K562 (cell line): ENCODE results near the gene PDE6B. TPM values are rescaled to one million over a fixed set of nuclear protein-coding genes. Genes with fewer than 3 reads are reported as not detected.
A peak's percentile ranks its signal among the peaks of the same experiment; 100 is the strongest.

Source experiments
- ATAC-seq: fragments of 200-7000 bp; cut with Tn5 transposase; 3 replicates; pipeline ENCODE4 v1.9.1; 2020; ENCODE audit warnings: moderate library complexity
- BruUV-seq: library from RNA; stranded (reverse); fragments of 400-500 nt; replicated peaks from 2 replicates; lab custom pipeline; 2021; lab: Mats Ljungman, UMichigan
- CTCF ChIA-PET: fragments of 300-600 bp; formaldehyde crosslinking; extraction: SDS; loops from one replicate; lab custom pipeline; 2021; ENCODE audit warnings: low intra/inter-chr PET ratio; lab: Yijun Ruan, JAX
- POLR2A ChIA-PET: fragments of 300-600, 350-650 bp; sonication (Branson Sonifier 250); formaldehyde crosslinking; extraction: SDS; loops from one replicate; lab custom pipeline; 2021; ENCODE audit warnings: antibody characterized with exemption, inconsistent platforms; lab: Yijun Ruan, JAX
- DNase-seq, 4 experiments: peaks; one replicate each; pipeline versions ENCODE4 v3.0.0 to v3.0.0-alpha.2; 2011 to 2018; ENCODE audit warnings: low spot score in 3 of 4, mixed read lengths in 3 of 4; ENCODE audit errors: extremely low read depth in 1 of 4
- FAIRE-seq: peaks from 2 replicates; lab custom pipeline; 2011; peaks lifted over from hg19 to GRCh38; lab: Jason Lieb, UNC
- H2AFZ ChIP-seq: 2 replicates; pipeline ENCODE4 v1.6.0; 2011; ENCODE audit warnings: low read depth, low read length, control low read depth, inconsistent platforms
- H3K27ac ChIP-seq: fragments of 200-600 bp; 3 replicates; pipeline ENCODE4 v1.8.0; 2011; ENCODE audit warnings: low read depth, mild to moderate bottlenecking, control low read depth, inconsistent platforms, low read length, moderate library complexity, mixed read lengths; ENCODE audit errors: extremely low read depth
- H3K27me3 ChIP-seq, 2 experiments: fragments of 300-600 bp in 1 of 2; 2 replicates in 1 of 2; 3 replicates in 1 of 2; pipeline versions ENCODE4 v1.6.0 to v1.8.0; 2011; ENCODE audit warnings: inconsistent platforms in 2 of 2, low read length in 2 of 2, mild to moderate bottlenecking in 1 of 2, mixed read lengths in 1 of 2, moderate library complexity in 1 of 2; ENCODE audit not compliant: control insufficient read depth in 2 of 2, insufficient read depth in 2 of 2
- H3K36me3 ChIP-seq: fragments of 300-600 bp; 3 replicates; pipeline ENCODE4 v1.8.0; 2011; ENCODE audit warnings: mild to moderate bottlenecking, low read length, inconsistent platforms; ENCODE audit not compliant: control insufficient read depth, insufficient read depth
- H3K4me1 ChIP-seq, 2 experiments: fragments of 200-600 bp in 1 of 2; replicated peaks in 1 of 2; 2 replicates in 1 of 2; 3 replicates in 1 of 2; pipeline versions ENCODE4 v1.5.1 to v1.8.0; 2011; ENCODE audit warnings: inconsistent platforms in 2 of 2, low read length in 2 of 2, mild to moderate bottlenecking in 1 of 2, mixed read lengths in 1 of 2, moderate library complexity in 1 of 2; ENCODE audit not compliant: control insufficient read depth in 2 of 2, insufficient read depth in 2 of 2
- H3K4me2 ChIP-seq: 2 replicates; pipeline ENCODE4 v1.6.1; 2011; ENCODE audit warnings: low read length, control low read depth, inconsistent platforms, mixed read lengths; ENCODE audit not compliant: insufficient read depth
- H3K4me3 ChIP-seq: fragments of 200-600 bp; sonication (generic), shearing (Covaris generic); 2 replicates; pipeline ENCODE4 v1.5.1; 2016; ENCODE audit warnings: control low read depth, inconsistent platforms
- H3K79me2 ChIP-seq: fragments of 200-600 bp; 3 replicates; pipeline ENCODE4 v1.8.0; 2011; ENCODE audit warnings: low read length, inconsistent platforms; ENCODE audit not compliant: control insufficient read depth, insufficient read depth
- H3K9ac ChIP-seq, 2 experiments: 2 replicates each; pipeline versions ENCODE4 v1.6.0 to v1.6.1; 2011; ENCODE audit warnings: low read depth in 2 of 2, low read length in 2 of 2, control low read depth in 1 of 2, inconsistent platforms in 1 of 2, mild to moderate bottlenecking in 1 of 2, mixed read lengths in 1 of 2; ENCODE audit not compliant: insufficient read depth in 1 of 2
- H3K9me1 ChIP-seq: one replicate; pipeline ENCODE4 v1.6.0; 2011; ENCODE audit warnings: inconsistent platforms, mild to moderate bottlenecking, low read length, moderate library complexity; ENCODE audit not compliant: control insufficient read depth, insufficient read depth
- H3K9me3 ChIP-seq: replicated peaks from 2 replicates; pipeline ENCODE4 v1.5.1; 2011; ENCODE audit warnings: low read depth, low read length, inconsistent platforms; ENCODE audit not compliant: control insufficient read depth, insufficient read depth
- H4K20me1 ChIP-seq: replicated peaks from 2 replicates; pipeline ENCODE4 v1.6.1; 2011; ENCODE audit warnings: low read length, inconsistent platforms, mixed read lengths; ENCODE audit not compliant: control insufficient read depth, insufficient read depth
- CHCHD3 ChIP-seq: fragments of 250-450 bp; sonication (Bioruptor Pico); IDR thresholded peaks from 2 replicates; pipeline ENCODE4 v2.1.2; 2022; ENCODE audit warnings: mild to moderate bottlenecking
- ESRRA ChIP-seq: fragments of 450-650 bp; IDR thresholded peaks from 2 replicates; pipeline ENCODE4 v1.6.1; 2014; ENCODE audit warnings: low read depth, mild to moderate bottlenecking, moderate library complexity, borderline replicate concordance
- GATA2 ChIP-seq: sonication (generic); formaldehyde crosslinking; IDR thresholded peaks from 2 replicates; pipeline ENCODE4 v1.4.0; 2020; ENCODE audit warnings: mild to moderate bottlenecking, missing genetic modification reagents
- HCFC1 ChIP-seq: IDR thresholded peaks from 2 replicates; pipeline ENCODE4 v1.6.1; 2012; ENCODE audit warnings: low read depth, low read length, improper control_type of control experiment
- KLF1 ChIP-seq: fragments of 450-650 bp; IDR thresholded peaks from 2 replicates; pipeline ENCODE4 v1.6.1; 2016; ENCODE audit warnings: missing genetic modification characterization, missing compliant biosample characterization
- NONO ChIP-seq, 2 experiments: fragments of 200-400 bp in 1 of 2; fragments of 450-650 bp in 1 of 2; formaldehyde crosslinking in 1 of 2; IDR thresholded peaks; 2 replicates each; pipeline ENCODE4 v1.6.1; 2017; ENCODE audit warnings: low read depth in 2 of 2, mild to moderate bottlenecking in 2 of 2, moderate library complexity in 2 of 2, low read length in 1 of 2
- NR4A1 ChIP-seq, 2 experiments: fragments of 250-450 bp in 1 of 2; fragments of 450-650 bp in 1 of 2; sonication (Bioruptor Pico) in 1 of 2; IDR thresholded peaks; 2 replicates each; pipeline versions ENCODE4 v1.4.0 to v1.6.1; 2016 to 2020; ENCODE audit warnings: mild to moderate bottlenecking in 2 of 2, missing compliant biosample characterization in 1 of 2, missing genetic modification characterization in 1 of 2, moderate library complexity in 1 of 2
- POLR2G ChIP-seq: fragments of 200-400 bp; formaldehyde crosslinking; IDR thresholded peaks from 2 replicates; pipeline ENCODE4 v1.6.1; 2017; ENCODE audit warnings: low read depth, mild to moderate bottlenecking, antibody characterized with exemption, low read length, moderate library complexity
- PTTG1 ChIP-seq: fragments of 450-650 bp; IDR thresholded peaks from 2 replicates; pipeline ENCODE4 v1.6.1; 2016; ENCODE audit warnings: low read depth, mild to moderate bottlenecking, missing genetic modification characterization, missing compliant biosample characterization
- SREBF1 ChIP-seq: fragments of 150-350 bp; IDR thresholded peaks from 2 replicates; pipeline ENCODE4 v1.6.1; 2014; ENCODE audit warnings: antibody characterized with exemption, low read depth, low read length, borderline replicate concordance
- ZNF133 ChIP-seq: fragments of 250-450 bp; sonication (Bioruptor Pico); IDR thresholded peaks from 2 replicates; pipeline ENCODE4 v1.4.0; 2020; ENCODE audit warnings: mild to moderate bottlenecking
- ZNF184 ChIP-seq: sonication (generic); formaldehyde crosslinking; IDR thresholded peaks from 2 replicates; pipeline ENCODE4 v1.5.0; 2020; ENCODE audit warnings: missing genetic modification reagents
- ZNF551 ChIP-seq: fragments of 250-450 bp; sonication (Bioruptor Pico); IDR thresholded peaks from 2 replicates; pipeline ENCODE4 v1.5.0; 2021; ENCODE audit warnings: mild to moderate bottlenecking, moderate library complexity
- ZNF79 ChIP-seq: fragments of 250-450 bp; sonication (Bioruptor Pico); IDR thresholded peaks from 2 replicates; pipeline ENCODE4 v1.4.0; 2020; ENCODE audit warnings: low read depth, mild to moderate bottlenecking, moderate library complexity
- ZNF830 ChIP-seq: fragments of 250-450 bp; sonication (Bioruptor Pico); IDR thresholded peaks from 2 replicates; pipeline ENCODE4 v1.5.0; 2021; ENCODE audit warnings: mild to moderate bottlenecking
- WGBS: fragments of 100-300 bp; shearing (Covaris generic); methylation state at CpG from one replicate; pipeline ENCODE4 v1.1.6; 2016; ENCODE audit warnings: low coverage, mixed read lengths; ENCODE audit not compliant: insufficient coverage; ENCODE audit errors: missing lambda C conversion rate; 5-methylcytosine and 5-hydroxymethylcytosine counted together
- in situ Hi-C: fragments of 300-500 bp; cut with MboI; formaldehyde crosslinking; loops from 4 replicates; pipeline ENCODE4 v1.15.0; 2018; ENCODE audit warnings: inconsistent platforms, mixed read lengths
- intact Hi-C: fragments of 100-400 bp; cut with micrococcal nuclease; formaldehyde crosslinking; loops from 2 replicates; pipeline ENCODE4 v1.14.2; 2022
- polyA plus RNA-seq, 8 experiments: library from polyadenylated mRNA; depleted of rRNA in 4 of 8; stranded (reverse) in 5 of 8; unstranded in 3 of 8; fragments of >200 nt; fragmentation: Nextera tagmentation in 2 of 8; fragmentation: Illumina TruSeq in 1 of 8; extraction: Ambion mirVana in 2 of 8; extraction: Trizol in 1 of 8; gene quantifications; 2 replicates each; pipeline versions ENCODE4 v1.2.1 to v1.2.3, GENCODE V29; 2011 to 2014; ENCODE audit warnings: inconsistent platforms in 1 of 8, missing spikeins in 1 of 8
- total RNA-seq, 7 experiments: library from RNA; depleted of rRNA in 6 of 7; stranded (reverse); fragments of >200 nt in 6 of 7; fragmentation: Illumina TruSeq in 2 of 7; extraction: Trizol in 2 of 7; gene quantifications; 2 replicates each; pipeline versions ENCODE4 v1.2.1 to v1.2.3, GENCODE V29; 2011 to 2021; ENCODE audit warnings: low replicate concordance in 1 of 7

Gene PDE6B
- total and polyA plus RNA-seq, 9 of the 15 experiments (the other 6 are each of a cell fraction or from before 2014, with no cell fraction given) = 0.04 TPM; not detected in 8

- TF ChIP-seq ZNF830 (CRISPR knock-in tag) (no peak), ESRRA (no peak), NR4A1 (CRISPR knock-in tag; IDR thresholded peaks at IDR 0.05) (no peak), NR4A1 (tag; IDR thresholded peaks at IDR 0.05) (no peak), SREBF1 (no peak), ZNF79 (CRISPR knock-in tag) (no peak), HCFC1 (no peak), PTTG1 (no peak), CHCHD3 (CRISPR knock-in tag) (no peak), ZNF184 (CRISPR knock-in tag) (no peak), NONO (IDR thresholded peaks at IDR 0.05; ENCODE audit: low read depth in 2 of 2, low read length in 1 of 2) (no peak), GATA2 (no peak)
Observed at GRCh38 chr4:666436-666810, 41.0 kb downstream of the PDE6B start (continued).

- CTCF ChIA-PET = no interaction called here
- no peaks in the 10 kb centered on the region for H3K9me3 ChIP-seq
- H3K27me3 ChIP-seq = peaks cover 17 to 47% of the 10 kb centered on the region in 2 experiments; a peak in 3 of 5 replicates
- no peak overlapping the region for H2AFZ ChIP-seq
- peaks cover 0 to 39% of the 10 kb centered on the region in 2 experiments; a peak in 2 of 5 replicates for H3K4me1 ChIP-seq
- no peak for FAIRE-seq
- H3K79me2 ChIP-seq = no peaks in the 10 kb centered on the region
- POLR2A ChIA-PET = interaction anchor here (1.0 to 1.5 kb wide), 2 partner anchors 14 to 20 kb away, joined by 3 read pairs; no protein-coding TSS in a partner anchor
- ATAC-seq = no peak
- BruUV-seq = no TSS peak
- no peak overlapping the region for H3K4me2 ChIP-seq
- TF ChIP-seq POLR2G = peak; percentile 64
- no peak for TF ChIP-seq KLF1 (tag)
- no peak for TF ChIP-seq ZNF133
- TF ChIP-seq ZNF551 = no peak
- TF ChIP-seq, all 486 proteins: peak for 1
- Histone ChIP-seq H3K36me3 (peaks cover 16% of the 10 kb centered on the region), H3K4me3 (no peak overlapping the region), H3K27ac (no peak overlapping the region), H3K9me1 (no peaks in the 10 kb centered on the region), H3K9ac (no peak overlapping the region; a peak in 1 of 4 replicates), H4K20me1 (no peaks in the 10 kb centered on the region)
- DNase-seq = no peak
- in situ Hi-C loops (no loop called here), intact Hi-C loops (no loop called here)
- 42% methylated on average over 19 of the region's 28 CpGs for WGBS
Observed at GRCh38 chr4:666822-667544, 41.6 kb downstream of the PDE6B start.
